Type B pancreatic cell (in vitro differentiated cells): ENCODE measurements around the gene SPECC1L. TPM values are rescaled to one million over a fixed set of nuclear protein-coding genes. Genes with fewer than 3 reads are reported as not detected.
"Not testable (repeated sequence)": the region's sequence is repeated elsewhere in the genome, so short reads cannot be mapped to it uniquely, and the experiment has no call there.

Experiments
- DNase-seq: peaks from one replicate; pipeline ENCODE4 v3.0.0; 2021; ENCODE audit warnings: mixed read lengths; ENCODE audit not compliant: unreplicated experiment; ENCODE audit errors: extremely low spot score
- H3K27ac Mint-ChIP-seq: 2 replicates; pipeline ENCODE4 v1.8.0; 2021; ENCODE audit warnings: mild to moderate bottlenecking, mixed read lengths
- H3K27me3 Mint-ChIP-seq: 2 replicates; pipeline ENCODE4 v1.8.0; 2021; ENCODE audit warnings: mixed read lengths
- H3K36me3 Mint-ChIP-seq: 2 replicates; pipeline ENCODE4 v1.8.0; 2021; ENCODE audit warnings: mixed read lengths
- H3K4me1 Mint-ChIP-seq: one replicate; pipeline ENCODE4 v1.8.0; 2021; ENCODE audit warnings: mixed read lengths; ENCODE audit not compliant: unreplicated experiment
- H3K4me3 Mint-ChIP-seq: 2 replicates; pipeline ENCODE4 v1.8.0; 2021; ENCODE audit warnings: mild to moderate bottlenecking, mixed read lengths
- H3K9me3 Mint-ChIP-seq: 2 replicates; pipeline ENCODE4 v1.8.0; 2021; ENCODE audit warnings: mixed read lengths
- CTCF ChIP-seq: fragments of 200-600 bp; sonication (generic); conservative IDR thresholded peaks from 2 replicates; pipeline ENCODE4 v1.5.0; 2021; ENCODE audit warnings: antibody characterized with exemption, mild to moderate bottlenecking
- total RNA-seq: library from RNA; stranded (reverse); gene quantifications from 2 replicates; pipeline ENCODE4 v1.2.1, GENCODE V29; 2021; ENCODE audit warnings: low replicate concordance

The SPECC1L gene
- total RNA-seq, 1 donor from 2014 or later: 89.0 TPM

- peaks cover 45% of the 10 kb centered on the region for H3K36me3 Mint-ChIP-seq
- no peak for DNase-seq
- H3K9me3 Mint-ChIP-seq: peaks cover 12% of the 10 kb centered on the region
- H3K4me3 Mint-ChIP-seq: peak overlapping the region; percentile 78
- peaks cover 31% of the 10 kb centered on the region for H3K4me1 Mint-ChIP-seq
- H3K27ac Mint-ChIP-seq: peak overlapping the region; percentile 99
- TF ChIP-seq CTCF: no peak
- no peaks in the 10 kb centered on the region for H3K27me3 Mint-ChIP-seq
Measured at GRCh38 chr22:24303007-24303406, 32.4 kb downstream of the SPECC1L start.

GRCh38 chr22:24304062-24304675, 33.5 kb downstream of the SPECC1L start:
- H3K27ac Mint-ChIP-seq: peak overlapping the region; percentile 99
- no peak for DNase-seq
- H3K4me3 Mint-ChIP-seq: peak overlapping the region; percentile 78
- H3K4me1 Mint-ChIP-seq: peaks cover 31% of the 10 kb centered on the region
- H3K9me3 Mint-ChIP-seq: peaks cover 12% of the 10 kb centered on the region
- no peaks in the 10 kb centered on the region for H3K27me3 Mint-ChIP-seq
- TF ChIP-seq CTCF: no peak
- H3K36me3 Mint-ChIP-seq: peaks cover 50% of the 10 kb centered on the region

- peaks cover 12% of the 10 kb centered on the region for H3K9me3 Mint-ChIP-seq
- no peak for TF ChIP-seq CTCF
- peak overlapping the region; percentile 42 for H3K4me3 Mint-ChIP-seq
- H3K36me3 Mint-ChIP-seq: peaks cover 51% of the 10 kb centered on the region
- peak overlapping the region; percentile 82 for H3K27ac Mint-ChIP-seq
- no peaks in the 10 kb centered on the region for H3K27me3 Mint-ChIP-seq
- no peak for DNase-seq
- peaks cover 31% of the 10 kb centered on the region for H3K4me1 Mint-ChIP-seq
Measured at GRCh38 chr22:24305260-24305692, 34.6 kb downstream of the SPECC1L start.

DNA sequence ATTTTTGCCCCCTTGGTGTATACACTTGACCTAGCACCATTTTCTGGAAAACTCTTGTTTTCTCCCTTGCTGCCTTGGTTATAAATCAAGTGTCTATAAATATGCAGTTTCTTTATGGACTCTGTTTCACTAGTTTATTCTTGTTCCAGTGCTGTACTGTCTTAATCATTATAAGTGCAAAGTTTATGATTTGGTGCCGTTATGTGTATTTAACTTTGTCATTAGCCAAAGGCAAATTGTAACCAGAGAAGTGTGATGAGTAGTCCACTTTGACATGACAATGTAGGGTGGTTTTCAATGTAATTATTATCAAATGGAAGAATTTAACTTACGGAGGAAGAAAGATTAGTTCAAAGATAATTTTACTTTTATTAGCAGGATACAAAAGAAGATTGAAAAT, 40.3 kb downstream of the SPECC1L start:
- no peaks in the 10 kb centered on the region for H3K27me3 Mint-ChIP-seq
- no peak overlapping the region for H3K4me3 Mint-ChIP-seq
- DNase-seq: no peak
- peaks cover 56% of the 10 kb centered on the region for H3K36me3 Mint-ChIP-seq
- peaks cover 3% of the 10 kb centered on the region for H3K4me1 Mint-ChIP-seq
- no peak for TF ChIP-seq CTCF
- H3K27ac Mint-ChIP-seq: no peak overlapping the region
- peaks cover 5% of the 10 kb centered on the region for H3K9me3 Mint-ChIP-seq

- no peaks in the 10 kb centered on the region for H3K27me3 Mint-ChIP-seq
- peaks cover 3% of the 10 kb centered on the region for H3K4me1 Mint-ChIP-seq
- no peak overlapping the region for H3K4me3 Mint-ChIP-seq
- peaks cover 39% of the 10 kb centered on the region for H3K36me3 Mint-ChIP-seq
- TF ChIP-seq CTCF: no peak
- DNase-seq: no peak
- no peak overlapping the region for H3K27ac Mint-ChIP-seq
- H3K9me3 Mint-ChIP-seq: no peaks in the 10 kb centered on the region
Measured at GRCh38 chr22:24315367-24315966, 44.8 kb downstream of the SPECC1L start.

DNA sequence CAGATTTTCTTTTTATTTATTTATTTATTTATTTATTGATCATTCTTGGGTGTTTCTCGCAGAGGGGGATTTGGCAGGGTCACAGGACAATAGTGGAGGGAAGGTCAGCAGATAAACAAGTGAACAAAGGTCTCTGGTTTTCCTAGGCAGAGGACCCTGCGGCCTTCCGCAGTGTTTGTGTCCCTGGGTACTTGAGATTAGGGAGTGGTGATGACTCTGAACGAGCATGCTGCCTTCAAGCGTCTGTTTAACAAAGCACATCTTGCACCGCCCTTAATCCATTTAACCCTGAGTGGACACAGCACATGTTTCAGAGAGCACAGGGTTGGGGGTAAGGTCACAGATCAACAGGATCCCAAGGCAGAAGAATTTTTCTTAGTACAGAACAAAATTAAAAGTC, 45.6 kb downstream of the SPECC1L start:
- DNase-seq, H3K4me3 Mint-ChIP-seq, H3K4me1 Mint-ChIP-seq, H3K27ac Mint-ChIP-seq, H3K9me3 Mint-ChIP-seq, H3K27me3 Mint-ChIP-seq: not testable (repeated sequence)
- peaks cover 34% of the 10 kb centered on the region for H3K36me3 Mint-ChIP-seq

DNA sequence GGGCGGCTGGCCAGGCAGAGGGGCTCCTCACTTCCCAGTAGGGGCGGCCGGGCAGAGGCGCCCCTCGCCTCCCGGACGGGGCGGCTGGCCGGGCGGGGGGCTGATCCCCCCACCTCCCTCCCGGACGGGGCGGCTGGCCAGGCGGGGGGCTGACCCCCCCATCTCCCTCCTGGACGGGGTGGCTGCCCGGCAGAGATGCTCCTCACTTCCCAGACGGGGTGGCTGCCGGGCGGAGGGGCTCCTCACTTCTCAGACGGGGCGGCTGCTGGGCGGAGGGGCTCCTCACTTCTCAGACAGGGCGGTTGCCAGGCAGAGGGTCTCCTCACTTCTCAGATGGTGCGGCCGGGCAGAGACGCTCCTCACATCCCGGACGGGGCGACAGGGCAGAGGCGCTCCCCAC, 46.9 kb downstream of the SPECC1L start:
- not testable (repeated sequence) for H3K9me3 Mint-ChIP-seq, DNase-seq, H3K4me1 Mint-ChIP-seq, H3K27ac Mint-ChIP-seq, H3K27me3 Mint-ChIP-seq, H3K4me3 Mint-ChIP-seq
- H3K36me3 Mint-ChIP-seq: peaks cover 30% of the 10 kb centered on the region
